ENCODE measurements around the gene TMEFF2.

GRCh38 chr2:191995285-191995684 lies 199.4 kb downstream of the TMEFF2 start:
- TF ChIP-seq GATA3 (IDR thresholded peaks at IDR 0.05; ENCODE audit: low read depth, low read length) (no peak), GATA2 (IDR thresholded peaks at IDR 0.05; ENCODE audit: low read depth, low read length) (no peak)

Measured in SH-SY5Y (cell line).